Transverse colon (tissue), 4 donors: Measurements from ENCODE around the gene KLHDC4. TPM values are rescaled to one million over a fixed set of nuclear protein-coding genes. Genes with fewer than 3 reads are reported as not detected.

ENCODE experiments used
- DNase-seq: peaks from one replicate; pipeline ENCODE4 v3.0.0-alpha.2; 2019
- H3K27ac ChIP-seq, 4 donors: fragments of 200-600 bp; sonication (generic); 2 replicates each; pipeline ENCODE4 v1.5.1; 2016 to 2018; ENCODE audit warnings: inconsistent platforms in 4 of 4
- H3K27me3 ChIP-seq: fragments of 200-600 bp; sonication (generic); 2 replicates; pipeline ENCODE4 v1.5.1; 2017; ENCODE audit warnings: inconsistent platforms
- H3K36me3 ChIP-seq, 4 donors: fragments of 200-600 bp; sonication (generic); 2 replicates each; pipeline ENCODE4 v1.5.1; 2017 to 2019; ENCODE audit warnings: inconsistent platforms in 4 of 4
- H3K4me1 ChIP-seq, 4 donors: fragments of 200-600 bp; sonication (generic); 2 replicates each; pipeline ENCODE4 v1.5.1; 2017 to 2020; ENCODE audit warnings: inconsistent platforms in 4 of 4
- H3K4me3 ChIP-seq, 4 donors: fragments of 200-600 bp; sonication (generic); 1 replicate in 1 of 4; 2 replicates in 3 of 4; pipeline versions ENCODE4 v1.5.1 to v1.6.1; 2017 to 2019; ENCODE audit warnings: inconsistent platforms in 4 of 4
- H3K9me3 ChIP-seq, 2 donors: fragments of 200-600 bp; sonication (generic); 2 replicates each; pipeline ENCODE4 v1.5.1; 2017 to 2019; ENCODE audit warnings: inconsistent platforms in 2 of 2
- EP300 ChIP-seq: sonication (generic); formaldehyde crosslinking; IDR thresholded peaks from one replicate; pipeline ENCODE4 v1.6.1; 2017; ENCODE audit warnings: antibody characterized with exemption, low read depth
- POLR2A ChIP-seq: fragments of 450-650 bp; IDR thresholded peaks from one replicate; pipeline ENCODE4 v1.6.1; 2016; ENCODE audit warnings: antibody characterized with exemption, mild to moderate bottlenecking, moderate library complexity
- POLR2AphosphoS5 ChIP-seq, 3 donors: sonication (generic); formaldehyde crosslinking; IDR thresholded peaks; one replicate each; pipeline ENCODE4 v1.6.1; 2016; ENCODE audit warnings: antibody characterized with exemption in 3 of 3
- WGBS, 2 donors: methylation state at CpG; one replicate each; pipeline ENCODE4 v1.1.5; 2018; ENCODE audit warnings: low coverage in 1 of 2; 5-methylcytosine and 5-hydroxymethylcytosine counted together
- in situ Hi-C, 4 donors: fragments of 200-750 bp; cut with MboI; loops; one replicate each; pipeline versions ENCODE4 v1.15.0 to v1.15.1; 2017; ENCODE audit warnings: low sequenced_read_pairs in 3 of 4, low pct_ligation_motif_present in 1 of 4, low pct_unique_long_range_greater_than_20kb in 1 of 4
- intact Hi-C: fragments of 100-400 bp; cut with DNase I; formaldehyde crosslinking; loops from one replicate; pipeline ENCODE4 v1.15.1; 2023; ENCODE audit warnings: low total_unique reads
- total RNA-seq, 4 donors: library from RNA; depleted of rRNA; stranded (reverse); fragments of >200 nt; gene quantifications; one replicate each; pipeline ENCODE4 v1.1.0, GENCODE V29; 2016
- TF ChIP-seq, protein P1 (sequence below), 5 experiments: fragments of 200-600 bp in 3 of 5; fragments of 450-650 bp in 2 of 5; sonication (generic) in 3 of 5; IDR thresholded peaks; 1 replicate in 2 of 5; 2 replicates in 3 of 5; pipeline ENCODE4 v1.5.1; 2016 to 2017; ENCODE audit warnings: antibody characterized with exemption in 5 of 5, inconsistent platforms in 3 of 5, mild to moderate bottlenecking in 2 of 5, moderate library complexity in 1 of 5

KLHDC4 gene
- total RNA-seq, 4 donors from 2014 or later, result 45.2 to 193 (median 57.4) TPM

DNA sequence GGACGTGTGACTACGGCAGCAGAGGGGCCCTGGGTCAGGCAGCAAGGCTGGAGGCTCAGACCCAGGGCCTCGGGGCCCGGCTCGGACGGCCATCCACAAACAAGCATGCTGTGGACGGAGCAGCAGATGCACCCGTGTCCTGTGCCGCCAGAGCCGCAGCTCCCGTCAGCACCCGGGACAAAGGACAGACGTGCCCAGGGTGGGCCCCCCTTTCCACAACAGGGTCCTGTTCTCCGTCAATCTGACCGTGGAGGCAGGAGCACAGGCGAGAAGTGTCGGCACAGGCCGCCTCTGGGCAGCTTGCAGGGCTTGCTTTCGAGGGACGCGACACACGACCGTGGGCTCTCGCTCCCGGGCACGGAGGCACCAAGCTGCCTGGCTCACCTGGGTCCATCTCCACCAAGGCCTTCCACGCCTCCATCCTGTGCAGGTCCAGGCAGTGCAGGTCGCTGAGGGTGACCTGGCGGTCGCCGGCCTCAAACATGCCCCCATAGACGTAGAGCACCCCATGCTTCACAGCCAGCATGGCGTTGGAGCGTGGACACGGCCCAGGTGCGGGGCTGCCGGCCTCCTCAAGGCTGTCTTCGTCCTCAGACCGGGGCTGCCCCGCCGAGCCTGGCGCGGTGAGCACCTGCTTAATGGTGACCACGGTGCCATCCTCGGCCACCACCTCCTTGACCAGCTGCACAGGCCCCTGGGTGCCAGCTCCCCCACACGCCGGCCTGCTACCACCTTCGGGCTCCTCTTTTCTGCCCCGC lies 56.7 kb downstream of the KLHDC4 start:
- DNase-seq, result no peak
- Histone ChIP-seq H3K27me3 (no peaks in the 10 kb centered on the region), H3K9me3 (no peaks in the 10 kb centered on the region), H3K27ac (no peak overlapping the region), H3K4me1 (peaks cover 0 to 3% (median 0%) of the 10 kb centered on the region in 4 donors), H3K36me3 (peaks cover 0 to 18% (median 4%) of the 10 kb centered on the region in 4 donors), H3K4me3 (no peak overlapping the region)
- no peak for TF ChIP-seq POLR2AphosphoS5 (IDR thresholded peaks at IDR 0.05)
- TF ChIP-seq EP300, result no peak
- TF ChIP-seq, protein P1, sequence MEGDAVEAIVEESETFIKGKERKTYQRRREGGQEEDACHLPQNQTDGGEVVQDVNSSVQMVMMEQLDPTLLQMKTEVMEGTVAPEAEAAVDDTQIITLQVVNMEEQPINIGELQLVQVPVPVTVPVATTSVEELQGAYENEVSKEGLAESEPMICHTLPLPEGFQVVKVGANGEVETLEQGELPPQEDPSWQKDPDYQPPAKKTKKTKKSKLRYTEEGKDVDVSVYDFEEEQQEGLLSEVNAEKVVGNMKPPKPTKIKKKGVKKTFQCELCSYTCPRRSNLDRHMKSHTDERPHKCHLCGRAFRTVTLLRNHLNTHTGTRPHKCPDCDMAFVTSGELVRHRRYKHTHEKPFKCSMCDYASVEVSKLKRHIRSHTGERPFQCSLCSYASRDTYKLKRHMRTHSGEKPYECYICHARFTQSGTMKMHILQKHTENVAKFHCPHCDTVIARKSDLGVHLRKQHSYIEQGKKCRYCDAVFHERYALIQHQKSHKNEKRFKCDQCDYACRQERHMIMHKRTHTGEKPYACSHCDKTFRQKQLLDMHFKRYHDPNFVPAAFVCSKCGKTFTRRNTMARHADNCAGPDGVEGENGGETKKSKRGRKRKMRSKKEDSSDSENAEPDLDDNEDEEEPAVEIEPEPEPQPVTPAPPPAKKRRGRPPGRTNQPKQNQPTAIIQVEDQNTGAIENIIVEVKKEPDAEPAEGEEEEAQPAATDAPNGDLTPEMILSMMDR (IDR thresholded peaks at IDR 0.05), result no peak
- TF ChIP-seq POLR2A, result no peak
- in situ Hi-C loops (no loop called here), intact Hi-C loops (no loop called here)
- 93 to 97% methylated on average over 3 to 46 of the region's 49 CpGs for WGBS, 2 donors

DNA sequence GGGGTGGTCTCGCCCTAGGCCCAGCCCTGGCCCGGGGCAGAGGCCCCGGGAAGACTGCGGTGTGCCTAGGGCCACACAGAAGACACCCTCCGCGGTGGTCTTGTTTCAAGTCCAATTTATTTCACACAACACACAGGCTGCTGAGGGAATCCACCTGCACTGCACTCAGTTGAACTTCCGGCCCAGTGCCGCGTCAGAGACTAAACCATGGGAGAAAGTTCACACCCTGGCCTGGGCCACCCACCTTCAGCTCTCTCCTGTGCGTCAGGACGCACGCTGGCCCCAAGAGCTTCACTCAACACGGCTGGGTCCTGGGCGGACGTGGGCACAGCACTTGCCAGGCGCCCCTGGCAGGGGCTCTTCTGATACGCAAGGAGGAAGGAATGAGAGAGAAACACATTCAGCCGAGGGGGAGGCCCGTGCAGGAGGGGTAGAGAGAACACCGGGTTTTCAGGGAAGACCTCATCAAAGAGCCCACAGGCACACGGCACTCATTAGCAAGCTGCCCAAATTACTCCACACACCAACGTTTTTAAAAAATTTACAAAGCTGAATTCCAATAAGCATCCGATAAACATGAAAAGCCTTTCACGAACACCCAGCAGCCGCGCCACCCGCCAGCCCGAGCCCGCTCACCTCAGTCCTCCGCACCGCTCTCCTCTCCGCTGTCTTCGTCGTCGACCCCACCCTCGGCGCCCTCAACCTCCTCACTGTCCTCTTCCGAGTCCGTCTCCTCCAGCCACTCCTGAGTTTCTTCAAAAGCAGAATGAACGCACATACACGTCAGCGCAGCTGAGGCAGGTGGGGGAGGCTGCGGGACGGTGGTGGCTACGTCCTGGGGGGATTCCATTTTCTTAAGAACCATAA lies 57.8 kb downstream of the KLHDC4 start:
- intact Hi-C loops (no loop called here), in situ Hi-C loops (no loop called here)
- Histone ChIP-seq H3K4me1 (peaks cover 0 to 3% (median 0%) of the 10 kb centered on the region in 4 donors), H3K36me3 (peaks cover 0 to 18% (median 4%) of the 10 kb centered on the region in 4 donors), H3K9me3 (no peaks in the 10 kb centered on the region), H3K27me3 (no peaks in the 10 kb centered on the region), H3K27ac (no peak overlapping the region), H3K4me3 (no peak overlapping the region)
- TF ChIP-seq, protein P1 (IDR thresholded peaks at IDR 0.05), result no peak
- TF ChIP-seq POLR2AphosphoS5 (IDR thresholded peaks at IDR 0.05) (no peak), EP300 (no peak), POLR2A (no peak)
- no peak for DNase-seq
- 93 to 94% methylated on average over 16 to 45 of the region's 45 CpGs for WGBS, 2 donors

DNA sequence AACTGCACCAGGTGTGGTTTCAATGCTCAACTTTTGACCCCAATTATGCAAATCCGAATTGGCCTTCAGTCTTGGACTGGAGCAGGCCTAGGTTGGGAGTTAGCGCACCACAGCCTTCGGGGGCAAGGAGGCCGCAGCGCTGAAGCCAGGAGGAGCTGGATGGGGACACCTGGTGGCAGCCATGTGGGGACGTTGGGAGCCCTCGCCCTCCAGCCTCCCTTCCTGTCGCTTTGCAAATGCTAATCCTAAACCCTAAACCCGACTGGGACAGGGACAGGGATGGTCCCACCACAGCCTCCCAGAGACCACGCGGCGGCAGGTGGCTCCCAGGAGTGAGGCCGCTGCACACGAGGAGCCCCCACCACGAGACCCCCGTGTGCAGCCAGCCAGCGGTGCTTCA lies 58.7 kb downstream of the KLHDC4 start:
- H3K27ac ChIP-seq, result no peak overlapping the region
- DNase-seq, result no peak
- no peaks in the 10 kb centered on the region for H3K4me1 ChIP-seq
- WGBS, 2 donors, result 80 to 92% methylated on average over 3 to 16 of the region's 17 CpGs
- H3K9me3 ChIP-seq, result no peaks in the 10 kb centered on the region
- intact Hi-C loops, result no loop called here
- H3K36me3 ChIP-seq, result peaks cover 0 to 18% (median 4%) of the 10 kb centered on the region in 4 donors
- H3K4me3 ChIP-seq, result no peak overlapping the region
- H3K27me3 ChIP-seq, result no peaks in the 10 kb centered on the region
- TF ChIP-seq, protein P1 (IDR thresholded peaks at IDR 0.05), result no peak
- no peak for TF ChIP-seq POLR2A
- in situ Hi-C loops, result no loop called here

DNA sequence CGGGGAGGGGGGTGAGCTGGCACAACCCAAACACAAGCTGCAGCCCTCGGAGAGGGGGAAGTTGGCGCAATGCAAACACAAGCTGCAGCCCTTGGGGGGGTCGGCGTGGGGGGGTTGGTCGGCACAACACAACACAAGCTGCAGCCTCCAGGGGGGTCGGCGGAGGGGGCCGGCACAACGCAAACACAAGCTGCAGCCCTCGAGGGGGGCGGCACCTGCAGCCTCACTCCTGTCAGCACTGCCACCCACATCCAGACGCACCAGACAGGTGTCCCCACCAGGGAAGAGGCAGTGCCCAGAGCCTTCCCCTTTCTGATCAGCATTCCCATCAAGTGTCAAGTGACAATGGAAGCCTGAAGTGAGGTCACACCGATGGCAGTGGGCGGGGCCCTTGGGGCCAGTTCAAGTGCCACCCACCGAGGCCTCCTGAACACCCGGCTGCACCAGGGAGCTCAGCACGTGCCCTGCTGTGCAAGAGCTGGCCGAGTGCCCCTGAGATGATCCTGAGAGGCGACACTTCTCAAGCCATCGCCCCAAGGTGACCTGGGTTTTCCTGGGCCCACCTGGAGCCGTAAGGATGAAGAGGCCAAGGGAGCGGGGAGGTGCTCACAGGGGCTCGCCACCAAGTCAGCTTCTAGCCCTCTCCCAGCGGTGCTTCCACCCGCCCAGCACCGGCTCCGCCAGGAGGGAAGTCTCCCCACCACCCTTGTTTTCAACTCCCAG lies 59.3 kb downstream of the KLHDC4 start:
- Histone ChIP-seq H3K4me1 (no peaks in the 10 kb centered on the region), H3K4me3 (no peak overlapping the region), H3K27me3 (no peaks in the 10 kb centered on the region), H3K36me3 (peaks cover 0 to 18% (median 4%) of the 10 kb centered on the region in 4 donors), H3K27ac (no peak overlapping the region), H3K9me3 (no peaks in the 10 kb centered on the region)
- WGBS, 2 donors, result 81% methylated on average over 23 of the region's 28 CpGs; no CpG with 5 or more reads in 1 of the 2 donors
- intact Hi-C loops, result no loop called here
- no peak for DNase-seq
- TF ChIP-seq EP300 (no peak), POLR2AphosphoS5 (IDR thresholded peaks at IDR 0.05) (no peak), POLR2A (no peak)
- TF ChIP-seq, protein P1 (IDR thresholded peaks at IDR 0.05), result no peak
- in situ Hi-C loops, result no loop called here
